Endodermal cell (in vitro differentiated cells): ENCODE measurements around the gene KIF14. TPM values are rescaled to one million over a fixed set of nuclear protein-coding genes. Genes with fewer than 3 reads are reported as not detected.

Experiments used
- DNase-seq: peaks from one replicate; pipeline ENCODE4 v3.0.0-alpha.2; 2017
- H3K27ac ChIP-seq: 2 replicates; pipeline ENCODE4 v1.5.1; 2013; ENCODE audit warnings: mild to moderate bottlenecking, low read depth, low read length, moderate library complexity
- H3K27me3 ChIP-seq: 2 replicates; pipeline ENCODE4 v1.6.1; 2013; ENCODE audit warnings: mild to moderate bottlenecking, low read length, moderate library complexity; ENCODE audit not compliant: insufficient read depth, control insufficient read depth, poor library complexity, severe bottlenecking
- H3K36me3 ChIP-seq: 2 replicates; pipeline ENCODE4 v1.7.0; 2013; ENCODE audit warnings: mild to moderate bottlenecking, low read length, moderate library complexity; ENCODE audit not compliant: control insufficient read depth, insufficient read depth
- H3K4me1 ChIP-seq: one replicate; pipeline ENCODE4 v1.7.0; 2013; ENCODE audit warnings: low read length; ENCODE audit not compliant: control insufficient read depth, insufficient read depth
- H3K4me3 ChIP-seq: 2 replicates; pipeline ENCODE4 v1.5.1; 2013; ENCODE audit warnings: mild to moderate bottlenecking, low read length, moderate library complexity
- H3K9ac ChIP-seq: 2 replicates; pipeline ENCODE4 v1.6.1; 2013; ENCODE audit warnings: mild to moderate bottlenecking, low read length, moderate library complexity; ENCODE audit not compliant: poor library complexity, severe bottlenecking; ENCODE audit errors: extremely low read depth
- H3K9me3 ChIP-seq: 2 replicates; pipeline ENCODE4 v1.6.1; 2013; ENCODE audit warnings: mild to moderate bottlenecking, low read length, moderate library complexity; ENCODE audit not compliant: control insufficient read depth
- H3K27ac Mint-ChIP-seq: 2 replicates; pipeline ENCODE4 v1.8.0; 2020; ENCODE audit warnings: mixed read lengths
- H3K27me3 Mint-ChIP-seq: 2 replicates; pipeline ENCODE4 v1.8.0; 2021; ENCODE audit warnings: mild to moderate bottlenecking, mixed read lengths; ENCODE audit not compliant: insufficient read depth
- H3K36me3 Mint-ChIP-seq: 2 replicates; pipeline ENCODE4 v1.8.0; 2020; ENCODE audit warnings: low read depth, mixed read lengths
- H3K4me1 Mint-ChIP-seq: 2 replicates; pipeline ENCODE4 v1.8.0; 2020; ENCODE audit warnings: mixed read lengths
- H3K4me3 Mint-ChIP-seq: 2 replicates; pipeline ENCODE4 v1.8.0; 2020; ENCODE audit warnings: mild to moderate bottlenecking, moderate library complexity, mixed read lengths
- H3K9me3 Mint-ChIP-seq: 2 replicates; pipeline ENCODE4 v1.8.0; 2020; ENCODE audit warnings: mild to moderate bottlenecking, mixed read lengths
- WGBS, 2 experiments: methylation state at CpG; one replicate each; pipeline versions ENCODE4 v1.1.5 to v1.1.7; 2013; ENCODE audit warnings: missing lambda C conversion rate in 2 of 2, mixed read lengths in 1 of 2; ENCODE audit not compliant: insufficient coverage in 1 of 2, insufficient read length in 1 of 2; 5-methylcytosine and 5-hydroxymethylcytosine counted together
- total RNA-seq, 2 donors: library from RNA; stranded (reverse); fragmentation: NEBNext Ultra II Directional in 1 of 2; extraction: Animal tissue kit (Norgen Biotek cat#: 25700) in 1 of 2; gene quantifications; 2 replicates in 1 of 2; 3 replicates in 1 of 2; pipeline ENCODE4 v1.2.1, GENCODE V29; 2021
- TF ChIP-seq, protein P1 (sequence below): fragments of 200-600 bp; sonication (generic); conservative IDR thresholded peaks from 2 replicates; pipeline ENCODE4 v1.5.0; 2021; ENCODE audit warnings: antibody characterized with exemption, mild to moderate bottlenecking

Gene KIF14
- total RNA-seq, 2 donors from 2014 or later: 13.5 to 20.9 TPM

DNA sequence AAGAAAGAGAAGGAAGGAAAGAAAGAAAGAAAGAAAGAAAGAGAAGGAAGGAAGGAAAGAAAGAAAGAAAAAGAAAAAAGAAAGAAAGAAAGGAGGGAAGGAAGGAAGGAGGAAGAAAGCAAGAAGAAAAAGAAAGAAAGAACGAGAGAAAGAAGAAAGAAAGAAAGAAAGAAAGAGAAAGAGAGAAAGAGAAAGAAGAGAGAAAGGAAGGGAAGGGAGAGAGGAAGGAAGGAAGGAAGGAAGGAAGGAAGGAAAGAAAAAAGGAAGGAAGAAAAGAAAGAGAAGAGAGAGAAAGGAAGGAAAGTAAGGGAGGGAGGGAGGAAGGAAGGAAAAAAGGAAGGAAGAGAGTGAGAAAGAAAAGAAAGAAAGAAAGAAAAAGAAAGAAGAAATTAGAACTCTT, 115.3 kb downstream of the KIF14 start:
- no peak overlapping the region for H3K4me3 Mint-ChIP-seq
- H3K27ac Mint-ChIP-seq: no peak overlapping the region
- H3K27me3 ChIP-seq: no peaks in the 10 kb centered on the region
- H3K9me3 Mint-ChIP-seq: no peaks in the 10 kb centered on the region
- no peak overlapping the region for H3K9ac ChIP-seq
- WGBS, 2 experiments: 76 to 80% methylated on average over 1 of the region's 1 CpG
- no peak overlapping the region for H3K4me3 ChIP-seq
- TF ChIP-seq, protein P1, sequence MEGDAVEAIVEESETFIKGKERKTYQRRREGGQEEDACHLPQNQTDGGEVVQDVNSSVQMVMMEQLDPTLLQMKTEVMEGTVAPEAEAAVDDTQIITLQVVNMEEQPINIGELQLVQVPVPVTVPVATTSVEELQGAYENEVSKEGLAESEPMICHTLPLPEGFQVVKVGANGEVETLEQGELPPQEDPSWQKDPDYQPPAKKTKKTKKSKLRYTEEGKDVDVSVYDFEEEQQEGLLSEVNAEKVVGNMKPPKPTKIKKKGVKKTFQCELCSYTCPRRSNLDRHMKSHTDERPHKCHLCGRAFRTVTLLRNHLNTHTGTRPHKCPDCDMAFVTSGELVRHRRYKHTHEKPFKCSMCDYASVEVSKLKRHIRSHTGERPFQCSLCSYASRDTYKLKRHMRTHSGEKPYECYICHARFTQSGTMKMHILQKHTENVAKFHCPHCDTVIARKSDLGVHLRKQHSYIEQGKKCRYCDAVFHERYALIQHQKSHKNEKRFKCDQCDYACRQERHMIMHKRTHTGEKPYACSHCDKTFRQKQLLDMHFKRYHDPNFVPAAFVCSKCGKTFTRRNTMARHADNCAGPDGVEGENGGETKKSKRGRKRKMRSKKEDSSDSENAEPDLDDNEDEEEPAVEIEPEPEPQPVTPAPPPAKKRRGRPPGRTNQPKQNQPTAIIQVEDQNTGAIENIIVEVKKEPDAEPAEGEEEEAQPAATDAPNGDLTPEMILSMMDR: no peak
- no peaks in the 10 kb centered on the region for H3K36me3 Mint-ChIP-seq
- H3K9me3 ChIP-seq: no peaks in the 10 kb centered on the region
- H3K4me1 Mint-ChIP-seq: no peaks in the 10 kb centered on the region
- DNase-seq: no peak
- no peaks in the 10 kb centered on the region for H3K36me3 ChIP-seq
- H3K27ac ChIP-seq: no peak overlapping the region
- no peaks in the 10 kb centered on the region for H3K4me1 ChIP-seq
- H3K27me3 Mint-ChIP-seq: no peaks in the 10 kb centered on the region

Other genes with a start within 250 kb of the KIF14 start
- gene ZNF281, start 210.7 kb downstream of the KIF14 start, total RNA-seq: 10 to 100 TPM; 51.7 to 61.1 TPM
- 10 to 100 TPM; 22.1 to 23.9 TPM for gene DDX59, start 49.2 kb upstream of the KIF14 start, total RNA-seq
- 10 to 100 TPM; 22.1 to 22.2 TPM for gene CAMSAP2, start 118.1 kb upstream of the KIF14 start, total RNA-seq